Caco-2 (cell line): Measurements from ENCODE around the gene CTAGE9. TPM values are rescaled to one million over a fixed set of nuclear protein-coding genes. Genes with fewer than 3 reads are reported as not detected.

ENCODE experiments used
- BruUV-seq: library from RNA; stranded (reverse); fragments of 400-500 nt; replicated peaks from 2 replicates; lab custom pipeline; 2021; lab: Mats Ljungman, UMichigan
- CTCF ChIA-PET: fragments of 300-600 bp; sonication (Branson Sonifier 250); formaldehyde crosslinking; loops from one replicate; lab custom pipeline; 2022; ENCODE audit warnings: antibody characterized with exemption; lab: Charles Lee
- POLR2A ChIA-PET: fragments of 300-600 bp; sonication (Branson Sonifier 250); formaldehyde crosslinking; loops from one replicate; lab custom pipeline; 2022; ENCODE audit warnings: antibody characterized with exemption; lab: Charles Lee
- DNase-seq, 2 experiments: peaks; one replicate each; pipeline versions ENCODE4 v3.0.0 to v3.0.0-alpha.2; 2020 to 2022
- H3K27me3 ChIP-seq: replicated peaks from 2 replicates; pipeline ENCODE4 v1.6.0; 2011; ENCODE audit warnings: low read length; ENCODE audit not compliant: control insufficient read depth, insufficient read depth
- H3K36me3 ChIP-seq: 2 replicates; pipeline ENCODE4 v1.5.1; 2011; ENCODE audit warnings: low read length; ENCODE audit not compliant: control insufficient read depth, insufficient read depth
- H3K4me1 ChIP-seq: fragments of 250-450 bp; sonication (Bioruptor Pico); 2 replicates; pipeline ENCODE4 v1.5.1; 2020; ENCODE audit warnings: mild to moderate bottlenecking
- H3K4me3 ChIP-seq: 2 replicates; pipeline ENCODE4 v1.5.1; 2011; ENCODE audit warnings: low read depth, mild to moderate bottlenecking, control low read depth, low read length
- H3K9me3 ChIP-seq: fragments of 250-450 bp; sonication (Bioruptor Pico); 2 replicates; pipeline ENCODE4 v1.5.1; 2020; ENCODE audit warnings: mild to moderate bottlenecking, moderate library complexity
- H3K27ac Mint-ChIP-seq: one replicate; pipeline ENCODE4 v1.8.0; 2022; ENCODE audit warnings: mixed read lengths; ENCODE audit not compliant: unreplicated experiment
- H3K27me3 Mint-ChIP-seq: one replicate; pipeline ENCODE4 v1.8.0; 2022; ENCODE audit warnings: mixed read lengths; ENCODE audit not compliant: insufficient read depth, unreplicated experiment
- H3K36me3 Mint-ChIP-seq: one replicate; pipeline ENCODE4 v1.8.0; 2022; ENCODE audit warnings: mild to moderate bottlenecking, mixed read lengths; ENCODE audit not compliant: insufficient read depth, unreplicated experiment
- H3K4me1 Mint-ChIP-seq: one replicate; pipeline ENCODE4 v1.8.0; 2022; ENCODE audit warnings: low read depth, mixed read lengths; ENCODE audit not compliant: unreplicated experiment
- H3K4me3 Mint-ChIP-seq: one replicate; pipeline ENCODE4 v1.8.0; 2022; ENCODE audit warnings: mild to moderate bottlenecking, moderate library complexity, mixed read lengths; ENCODE audit not compliant: unreplicated experiment
- H3K9me3 Mint-ChIP-seq: one replicate; pipeline ENCODE4 v1.8.0; 2022; ENCODE audit warnings: mixed read lengths; ENCODE audit not compliant: unreplicated experiment
- CTCF ChIP-seq, 2 experiments: fragments of 200-600 bp in 1 of 2; IDR thresholded peaks; 1 replicate in 1 of 2; 2 replicates in 1 of 2; pipeline versions ENCODE4 v1.5.1 to v1.8.0; 2011 to 2022; ENCODE audit warnings: antibody characterized with exemption in 1 of 2, control low read depth in 1 of 2, inconsistent platforms in 1 of 2, low read depth in 1 of 2, low read length in 1 of 2, mild to moderate bottlenecking in 1 of 2, moderate library complexity in 1 of 2; ENCODE audit not compliant: insufficient read depth in 1 of 2, severe bottlenecking in 1 of 2, unreplicated experiment in 1 of 2
- intact Hi-C: fragments of 100-400 bp; cut with micrococcal nuclease; formaldehyde crosslinking; loops from one replicate; pipeline ENCODE4 v1.10.0; 2022; ENCODE audit not compliant: unreplicated experiment
- total RNA-seq: library from RNA; stranded (reverse); gene quantifications from 2 replicates; pipeline ENCODE4 v1.2.3, GENCODE V29; 2022

Gene CTAGE9
- total RNA-seq, 1 experiment from 2014 or later, result not detected

GRCh38 chr6:131749023-131749422 lies 38.2 kb upstream of the CTAGE9 start:
- Histone ChIP-seq H3K4me3 (no peak overlapping the region), H3K27me3 (no peaks in the 10 kb centered on the region), H3K9me3 (no peaks in the 10 kb centered on the region), H3K36me3 (no peaks in the 10 kb centered on the region), H3K4me1 (no peaks in the 10 kb centered on the region)
- H3K36me3 Mint-ChIP-seq, result no peaks in the 10 kb centered on the region
- H3K27ac Mint-ChIP-seq, result no peak overlapping the region
- ChIA-PET POLR2A (no interaction called here), CTCF (no interaction called here)
- no peaks in the 10 kb centered on the region for H3K27me3 Mint-ChIP-seq
- intact Hi-C loops, result no loop called here
- no peaks in the 10 kb centered on the region for H3K4me1 Mint-ChIP-seq
- no TSS peak for BruUV-seq
- H3K4me3 Mint-ChIP-seq, result no peak overlapping the region
- no peak for TF ChIP-seq CTCF (IDR thresholded peaks at IDR 0.05; ENCODE audit: insufficient read depth in 1 of 2, low read depth in 1 of 2, low read length in 1 of 2, severe bottlenecking in 1 of 2, unreplicated experiment in 1 of 2)
- no peak for DNase-seq
- no peaks in the 10 kb centered on the region for H3K9me3 Mint-ChIP-seq

GRCh38 chr6:131747821-131748353 lies 37.1 kb upstream of the CTAGE9 start:
- no TSS peak for BruUV-seq
- CTCF ChIA-PET, result no interaction called here
- no peaks in the 10 kb centered on the region for H3K27me3 ChIP-seq
- no peak for TF ChIP-seq CTCF (IDR thresholded peaks at IDR 0.05; ENCODE audit: insufficient read depth in 1 of 2, low read depth in 1 of 2, low read length in 1 of 2, severe bottlenecking in 1 of 2, unreplicated experiment in 1 of 2)
- H3K36me3 ChIP-seq, result no peaks in the 10 kb centered on the region
- no peaks in the 10 kb centered on the region for H3K9me3 ChIP-seq
- no peak overlapping the region for H3K27ac Mint-ChIP-seq
- H3K4me3 ChIP-seq, result no peak overlapping the region
- POLR2A ChIA-PET, result no interaction called here
- no peak overlapping the region for H3K4me3 Mint-ChIP-seq
- no peak for DNase-seq
- no peaks in the 10 kb centered on the region for H3K36me3 Mint-ChIP-seq
- intact Hi-C loops, result no loop called here
- H3K4me1 ChIP-seq, result no peaks in the 10 kb centered on the region
- no peaks in the 10 kb centered on the region for H3K9me3 Mint-ChIP-seq
- peaks cover 1% of the 10 kb centered on the region for H3K27me3 Mint-ChIP-seq
- H3K4me1 Mint-ChIP-seq, result no peaks in the 10 kb centered on the region

- no peak overlapping the region for H3K4me3 ChIP-seq
- TF ChIP-seq CTCF (IDR thresholded peaks at IDR 0.05; ENCODE audit: insufficient read depth in 1 of 2, low read depth in 1 of 2, low read length in 1 of 2, severe bottlenecking in 1 of 2, unreplicated experiment in 1 of 2), result no peak
- CTCF ChIA-PET, result no interaction called here
- POLR2A ChIA-PET, result no interaction called here
- no peaks in the 10 kb centered on the region for H3K9me3 ChIP-seq
- peaks cover 9% of the 10 kb centered on the region for H3K27me3 Mint-ChIP-seq
- no peaks in the 10 kb centered on the region for H3K36me3 Mint-ChIP-seq
- DNase-seq, result no peak
- no peaks in the 10 kb centered on the region for H3K9me3 Mint-ChIP-seq
- H3K36me3 ChIP-seq, result no peaks in the 10 kb centered on the region
- no peak overlapping the region for H3K27ac Mint-ChIP-seq
- H3K4me1 ChIP-seq, result no peaks in the 10 kb centered on the region
- intact Hi-C loops, result no loop called here
- no peaks in the 10 kb centered on the region for H3K4me1 Mint-ChIP-seq
- no TSS peak for BruUV-seq
- no peaks in the 10 kb centered on the region for H3K27me3 ChIP-seq
- H3K4me3 Mint-ChIP-seq, result no peak overlapping the region
Measured at GRCh38 chr6:131745476-131745875, 34.7 kb upstream of the CTAGE9 start.
